Caco-2 (cell line): ENCODE measurements around the gene PDSS2. TPM values are rescaled to one million over a fixed set of nuclear protein-coding genes. Genes with fewer than 3 reads are reported as not detected.

Source experiments
- BruUV-seq: library from RNA; stranded (reverse); fragments of 400-500 nt; replicated peaks from 2 replicates; lab custom pipeline; 2021; lab: Mats Ljungman, UMichigan
- CTCF ChIA-PET: fragments of 300-600 bp; sonication (Branson Sonifier 250); formaldehyde crosslinking; loops from one replicate; lab custom pipeline; 2022; ENCODE audit warnings: antibody characterized with exemption; lab: Charles Lee
- POLR2A ChIA-PET: fragments of 300-600 bp; sonication (Branson Sonifier 250); formaldehyde crosslinking; loops from one replicate; lab custom pipeline; 2022; ENCODE audit warnings: antibody characterized with exemption; lab: Charles Lee
- DNase-seq, 2 experiments: peaks; one replicate each; pipeline versions ENCODE4 v3.0.0 to v3.0.0-alpha.2; 2020 to 2022
- H3K27me3 ChIP-seq: replicated peaks from 2 replicates; pipeline ENCODE4 v1.6.0; 2011; ENCODE audit warnings: low read length; ENCODE audit not compliant: control insufficient read depth, insufficient read depth
- H3K36me3 ChIP-seq: 2 replicates; pipeline ENCODE4 v1.5.1; 2011; ENCODE audit warnings: low read length; ENCODE audit not compliant: control insufficient read depth, insufficient read depth
- H3K4me1 ChIP-seq: fragments of 250-450 bp; sonication (Bioruptor Pico); 2 replicates; pipeline ENCODE4 v1.5.1; 2020; ENCODE audit warnings: mild to moderate bottlenecking
- H3K4me3 ChIP-seq: 2 replicates; pipeline ENCODE4 v1.5.1; 2011; ENCODE audit warnings: low read depth, mild to moderate bottlenecking, control low read depth, low read length
- H3K9me3 ChIP-seq: fragments of 250-450 bp; sonication (Bioruptor Pico); 2 replicates; pipeline ENCODE4 v1.5.1; 2020; ENCODE audit warnings: mild to moderate bottlenecking, moderate library complexity
- H3K27ac Mint-ChIP-seq: one replicate; pipeline ENCODE4 v1.8.0; 2022; ENCODE audit warnings: mixed read lengths; ENCODE audit not compliant: unreplicated experiment
- H3K27me3 Mint-ChIP-seq: one replicate; pipeline ENCODE4 v1.8.0; 2022; ENCODE audit warnings: mixed read lengths; ENCODE audit not compliant: insufficient read depth, unreplicated experiment
- H3K36me3 Mint-ChIP-seq: one replicate; pipeline ENCODE4 v1.8.0; 2022; ENCODE audit warnings: mild to moderate bottlenecking, mixed read lengths; ENCODE audit not compliant: insufficient read depth, unreplicated experiment
- H3K4me1 Mint-ChIP-seq: one replicate; pipeline ENCODE4 v1.8.0; 2022; ENCODE audit warnings: low read depth, mixed read lengths; ENCODE audit not compliant: unreplicated experiment
- H3K4me3 Mint-ChIP-seq: one replicate; pipeline ENCODE4 v1.8.0; 2022; ENCODE audit warnings: mild to moderate bottlenecking, moderate library complexity, mixed read lengths; ENCODE audit not compliant: unreplicated experiment
- H3K9me3 Mint-ChIP-seq: one replicate; pipeline ENCODE4 v1.8.0; 2022; ENCODE audit warnings: mixed read lengths; ENCODE audit not compliant: unreplicated experiment
- intact Hi-C: fragments of 100-400 bp; cut with micrococcal nuclease; formaldehyde crosslinking; loops from one replicate; pipeline ENCODE4 v1.10.0; 2022; ENCODE audit not compliant: unreplicated experiment
- total RNA-seq: library from RNA; stranded (reverse); gene quantifications from 2 replicates; pipeline ENCODE4 v1.2.3, GENCODE V29; 2022
- TF ChIP-seq, protein P1 (sequence below), 2 experiments: fragments of 200-600 bp in 1 of 2; IDR thresholded peaks; 1 replicate in 1 of 2; 2 replicates in 1 of 2; pipeline versions ENCODE4 v1.5.1 to v1.8.0; 2011 to 2022; ENCODE audit warnings: antibody characterized with exemption in 1 of 2, control low read depth in 1 of 2, inconsistent platforms in 1 of 2, low read depth in 1 of 2, low read length in 1 of 2, mild to moderate bottlenecking in 1 of 2, moderate library complexity in 1 of 2; ENCODE audit not compliant: insufficient read depth in 1 of 2, severe bottlenecking in 1 of 2, unreplicated experiment in 1 of 2

Gene PDSS2
- total RNA-seq, 1 experiment from 2014 or later, result 10.3 TPM

DNA sequence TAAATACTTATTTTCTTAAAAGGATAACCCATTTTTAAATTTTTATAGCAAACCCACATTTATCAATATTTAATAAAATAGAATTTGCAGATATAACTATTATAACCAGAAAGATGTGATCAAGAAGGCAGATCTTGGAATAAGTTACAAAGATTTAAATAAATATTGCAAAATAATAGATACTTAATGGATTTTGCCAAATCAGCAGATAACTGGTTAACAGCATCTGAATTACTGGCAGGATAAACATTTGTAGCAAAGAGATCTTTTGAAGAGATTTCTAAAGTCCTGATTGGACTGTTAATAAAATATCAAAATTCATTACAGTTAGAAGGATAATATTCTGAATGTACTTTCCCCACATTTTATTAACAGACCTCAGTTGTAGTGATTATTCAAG, 144.2 kb downstream of the PDSS2 start:
- H3K36me3 ChIP-seq, result no peaks in the 10 kb centered on the region
- no TSS peak for BruUV-seq
- H3K9me3 ChIP-seq, result no peaks in the 10 kb centered on the region
- Mint-ChIP-seq H3K27ac (no peak overlapping the region), H3K4me1 (no peaks in the 10 kb centered on the region), H3K36me3 (no peaks in the 10 kb centered on the region), H3K4me3 (no peak overlapping the region), H3K9me3 (no peaks in the 10 kb centered on the region), H3K27me3 (no peaks in the 10 kb centered on the region)
- no peak for DNase-seq
- TF ChIP-seq, protein P1, sequence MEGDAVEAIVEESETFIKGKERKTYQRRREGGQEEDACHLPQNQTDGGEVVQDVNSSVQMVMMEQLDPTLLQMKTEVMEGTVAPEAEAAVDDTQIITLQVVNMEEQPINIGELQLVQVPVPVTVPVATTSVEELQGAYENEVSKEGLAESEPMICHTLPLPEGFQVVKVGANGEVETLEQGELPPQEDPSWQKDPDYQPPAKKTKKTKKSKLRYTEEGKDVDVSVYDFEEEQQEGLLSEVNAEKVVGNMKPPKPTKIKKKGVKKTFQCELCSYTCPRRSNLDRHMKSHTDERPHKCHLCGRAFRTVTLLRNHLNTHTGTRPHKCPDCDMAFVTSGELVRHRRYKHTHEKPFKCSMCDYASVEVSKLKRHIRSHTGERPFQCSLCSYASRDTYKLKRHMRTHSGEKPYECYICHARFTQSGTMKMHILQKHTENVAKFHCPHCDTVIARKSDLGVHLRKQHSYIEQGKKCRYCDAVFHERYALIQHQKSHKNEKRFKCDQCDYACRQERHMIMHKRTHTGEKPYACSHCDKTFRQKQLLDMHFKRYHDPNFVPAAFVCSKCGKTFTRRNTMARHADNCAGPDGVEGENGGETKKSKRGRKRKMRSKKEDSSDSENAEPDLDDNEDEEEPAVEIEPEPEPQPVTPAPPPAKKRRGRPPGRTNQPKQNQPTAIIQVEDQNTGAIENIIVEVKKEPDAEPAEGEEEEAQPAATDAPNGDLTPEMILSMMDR (IDR thresholded peaks at IDR 0.05; ENCODE audit: insufficient read depth in 1 of 2, low read depth in 1 of 2, low read length in 1 of 2, severe bottlenecking in 1 of 2, unreplicated experiment in 1 of 2), result no peak
- POLR2A ChIA-PET, result no interaction called here
- intact Hi-C loops, result loop anchor here (5.0 kb wide), 1 partner anchor 128 kb away; no protein-coding TSS in a partner anchor
- CTCF ChIA-PET, result interaction anchor here (0.7 kb wide), 1 partner anchor 1208 kb away, joined by 3 read pairs; no protein-coding TSS in a partner anchor
- no peaks in the 10 kb centered on the region for H3K4me1 ChIP-seq
- H3K4me3 ChIP-seq, result no peak overlapping the region
- no peaks in the 10 kb centered on the region for H3K27me3 ChIP-seq

DNA sequence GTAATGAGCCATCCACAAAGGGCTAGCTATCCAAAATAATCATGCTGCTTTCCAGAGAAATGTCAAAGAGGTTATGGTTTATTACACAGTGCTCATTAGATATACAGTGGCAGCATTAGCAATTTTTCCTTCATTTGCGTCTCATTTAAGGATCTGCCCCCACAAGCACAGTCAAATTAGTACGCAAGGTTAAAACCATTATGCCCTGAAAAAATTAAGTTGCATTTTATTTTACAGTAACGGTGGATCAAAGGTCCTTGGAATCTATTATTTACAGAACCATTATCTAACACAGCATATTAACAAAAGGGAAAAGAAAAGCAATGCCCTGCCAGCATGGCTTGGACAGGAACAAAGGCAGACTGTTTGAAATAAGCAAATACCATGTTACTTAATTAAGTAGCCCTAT, 144.8 kb downstream of the PDSS2 start:
- H3K4me3 ChIP-seq, result no peak overlapping the region

DNA sequence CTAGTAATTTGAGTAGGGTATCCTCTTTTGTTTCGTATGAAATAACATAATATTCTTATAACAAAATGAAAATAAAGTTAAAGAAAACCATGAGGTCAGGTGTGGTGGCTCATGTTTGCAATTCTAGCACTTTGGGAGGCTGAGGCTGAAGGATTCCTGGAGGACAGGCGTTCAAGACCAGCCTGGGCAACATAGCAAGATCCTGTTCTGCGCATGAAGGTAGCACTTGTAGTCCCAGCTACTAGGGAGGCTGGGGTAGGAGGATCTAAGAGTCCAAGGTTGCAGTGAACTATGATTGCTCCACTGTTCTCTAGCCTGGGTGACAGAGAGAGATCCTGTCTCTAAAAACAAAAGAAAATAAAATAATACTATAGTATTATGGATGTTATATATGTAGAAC, 145.6 kb downstream of the PDSS2 start:
- Mint-ChIP-seq H3K27ac (no peak overlapping the region), H3K36me3 (no peaks in the 10 kb centered on the region), H3K27me3 (no peaks in the 10 kb centered on the region), H3K4me3 (no peak overlapping the region), H3K9me3 (no peaks in the 10 kb centered on the region), H3K4me1 (no peaks in the 10 kb centered on the region)
- intact Hi-C loops, result no loop called here
- Histone ChIP-seq H3K27me3 (no peaks in the 10 kb centered on the region), H3K9me3 (no peaks in the 10 kb centered on the region), H3K36me3 (no peaks in the 10 kb centered on the region), H3K4me3 (no peak overlapping the region), H3K4me1 (no peaks in the 10 kb centered on the region)
- TF ChIP-seq, protein P1 (IDR thresholded peaks at IDR 0.05; ENCODE audit: insufficient read depth in 1 of 2, low read depth in 1 of 2, low read length in 1 of 2, severe bottlenecking in 1 of 2, unreplicated experiment in 1 of 2), result no peak
- ChIA-PET POLR2A (no interaction called here), CTCF (no interaction called here)
- no TSS peak for BruUV-seq
- DNase-seq, result no peak

More for the DNA sequence above, 144.8 kb downstream of the PDSS2 start:
- no peak for DNase-seq
- Mint-ChIP-seq H3K27me3 (no peaks in the 10 kb centered on the region), H3K4me3 (no peak overlapping the region), H3K27ac (no peak overlapping the region), H3K4me1 (no peaks in the 10 kb centered on the region), H3K36me3 (no peaks in the 10 kb centered on the region), H3K9me3 (no peaks in the 10 kb centered on the region)
- Histone ChIP-seq H3K27me3 (no peaks in the 10 kb centered on the region), H3K36me3 (no peaks in the 10 kb centered on the region), H3K9me3 (no peaks in the 10 kb centered on the region), H3K4me1 (no peaks in the 10 kb centered on the region)
- TF ChIP-seq, protein P1 (IDR thresholded peaks at IDR 0.05; ENCODE audit: insufficient read depth in 1 of 2, low read depth in 1 of 2, low read length in 1 of 2, severe bottlenecking in 1 of 2, unreplicated experiment in 1 of 2), result no peak
- ChIA-PET CTCF (no interaction called here), POLR2A (no interaction called here)
- no TSS peak for BruUV-seq
- intact Hi-C loops, result no loop called here
